GM12873 (cell line): Measurements from ENCODE around the gene OGDH.

ENCODE experiments used
- TF ChIP-seq, protein P1 (sequence below): IDR thresholded peaks from 2 replicates; pipeline ENCODE4 v1.5.1; 2012; ENCODE audit warnings: low read depth, mild to moderate bottlenecking, moderate library complexity, low read length, control low read depth; ENCODE audit not compliant: insufficient read depth; ENCODE audit errors: missing control alignments

OGDH gene

GRCh38 chr7:44583146-44583865, 23.1 kb upstream of the OGDH start:
- TF ChIP-seq, protein P1, sequence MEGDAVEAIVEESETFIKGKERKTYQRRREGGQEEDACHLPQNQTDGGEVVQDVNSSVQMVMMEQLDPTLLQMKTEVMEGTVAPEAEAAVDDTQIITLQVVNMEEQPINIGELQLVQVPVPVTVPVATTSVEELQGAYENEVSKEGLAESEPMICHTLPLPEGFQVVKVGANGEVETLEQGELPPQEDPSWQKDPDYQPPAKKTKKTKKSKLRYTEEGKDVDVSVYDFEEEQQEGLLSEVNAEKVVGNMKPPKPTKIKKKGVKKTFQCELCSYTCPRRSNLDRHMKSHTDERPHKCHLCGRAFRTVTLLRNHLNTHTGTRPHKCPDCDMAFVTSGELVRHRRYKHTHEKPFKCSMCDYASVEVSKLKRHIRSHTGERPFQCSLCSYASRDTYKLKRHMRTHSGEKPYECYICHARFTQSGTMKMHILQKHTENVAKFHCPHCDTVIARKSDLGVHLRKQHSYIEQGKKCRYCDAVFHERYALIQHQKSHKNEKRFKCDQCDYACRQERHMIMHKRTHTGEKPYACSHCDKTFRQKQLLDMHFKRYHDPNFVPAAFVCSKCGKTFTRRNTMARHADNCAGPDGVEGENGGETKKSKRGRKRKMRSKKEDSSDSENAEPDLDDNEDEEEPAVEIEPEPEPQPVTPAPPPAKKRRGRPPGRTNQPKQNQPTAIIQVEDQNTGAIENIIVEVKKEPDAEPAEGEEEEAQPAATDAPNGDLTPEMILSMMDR, result no peak

GRCh38 chr7:44587843-44588711, 18.4 kb upstream of the OGDH start:
- TF ChIP-seq, protein P1, result peak; percentile 60

- TF ChIP-seq, protein P1, result no peak
These were observed 15.5 kb upstream of the OGDH start for GRCh38 chr7:44590910-44591309.

DNA sequence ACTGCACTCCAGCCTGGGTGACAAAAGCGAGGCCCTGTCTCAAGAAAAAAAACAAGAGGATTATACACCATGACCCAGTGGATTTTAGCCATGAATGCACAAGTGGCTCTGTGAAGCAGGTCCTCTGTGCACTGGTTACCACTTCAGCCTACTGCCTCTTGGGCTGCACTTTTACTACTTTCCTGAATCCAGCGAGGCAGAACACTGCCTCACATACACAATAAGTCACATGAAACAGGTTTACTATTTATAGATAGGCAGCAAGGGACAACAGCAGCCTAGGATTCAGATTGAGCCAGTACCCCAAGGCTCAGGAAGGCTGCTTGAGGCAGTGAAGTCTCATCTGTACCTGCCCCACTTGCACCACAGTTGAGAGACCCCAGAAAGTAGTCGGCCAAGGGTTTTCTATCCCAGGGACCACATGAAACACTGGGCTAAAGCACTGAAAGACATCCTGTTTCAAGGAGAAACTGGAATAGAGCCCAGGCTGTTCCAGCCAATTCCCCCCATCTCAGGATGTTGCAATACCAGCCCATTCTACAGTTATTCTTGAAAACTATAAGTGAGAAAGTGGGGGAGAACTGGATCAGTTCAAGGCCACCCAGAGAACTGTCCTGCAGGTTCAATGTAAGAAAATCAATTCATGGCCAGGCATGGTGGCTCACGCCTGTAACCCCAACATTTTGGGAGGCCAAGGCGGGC, 10.3 kb upstream of the OGDH start:
- TF ChIP-seq, protein P1, result no peak

GRCh38 chr7:44599222-44599621, 7.2 kb upstream of the OGDH start:
- TF ChIP-seq, protein P1, result no peak

- TF ChIP-seq, protein P1, result no peak
These were observed 3.9 kb upstream of the OGDH start for GRCh38 chr7:44602576-44602910.

GRCh38 chr7:44603193-44603592, 3.2 kb upstream of the OGDH start:
- TF ChIP-seq, protein P1, result no peak
